D721Med (cell line): ENCODE results near the gene DCST2.
A peak's percentile ranks its signal among the peaks of the same experiment; 100 is the strongest.

Source experiments
- DNase-seq: peaks from one replicate; pipeline ENCODE4 v3.0.0; 2011; ENCODE audit warnings: low spot score; ENCODE audit not compliant: insufficient read length
- FAIRE-seq: peaks from 2 replicates; lab custom pipeline; 2011; peaks lifted over from hg19 to GRCh38; lab: Jason Lieb, UNC
- TF ChIP-seq, protein P1 (sequence below): IDR thresholded peaks from 2 replicates; pipeline ENCODE4 v1.5.1; 2012; ENCODE audit warnings: mild to moderate bottlenecking, control low read depth; ENCODE audit not compliant: insufficient read depth; ENCODE audit errors: missing control alignments

Gene DCST2

DNA sequence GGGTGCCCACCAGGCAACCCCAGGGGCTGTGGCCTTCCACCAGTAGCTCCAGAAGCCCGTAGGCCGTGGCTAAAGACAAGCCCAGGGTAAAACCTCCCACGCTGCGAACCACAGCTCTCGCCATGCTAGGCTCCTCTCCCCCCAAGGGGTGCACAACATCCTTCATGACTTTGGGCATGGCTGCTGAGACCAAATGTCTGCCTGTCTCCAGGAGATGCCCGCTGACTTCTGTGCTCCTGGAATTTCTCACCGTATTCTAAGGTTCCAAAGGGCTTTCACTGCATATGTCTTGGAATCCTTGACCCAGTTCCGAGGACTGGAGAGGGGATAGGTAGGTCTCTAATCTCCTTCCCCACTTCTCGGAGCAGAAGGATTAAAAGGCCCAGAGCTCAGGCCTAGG lies at the start of gene DCST2, which contains the start of gene DCST1:
Gene DCST2 (minus strand): TSS at position 258 of the 400 bp plus-strand sequence. CDS start 80 bp downstream, at position 178.
Gene DCST1 (plus strand): TSS at position 301 of the 400 bp plus-strand sequence. CDS start 213 bp downstream, outside the sequence.
- TF ChIP-seq, protein P1, sequence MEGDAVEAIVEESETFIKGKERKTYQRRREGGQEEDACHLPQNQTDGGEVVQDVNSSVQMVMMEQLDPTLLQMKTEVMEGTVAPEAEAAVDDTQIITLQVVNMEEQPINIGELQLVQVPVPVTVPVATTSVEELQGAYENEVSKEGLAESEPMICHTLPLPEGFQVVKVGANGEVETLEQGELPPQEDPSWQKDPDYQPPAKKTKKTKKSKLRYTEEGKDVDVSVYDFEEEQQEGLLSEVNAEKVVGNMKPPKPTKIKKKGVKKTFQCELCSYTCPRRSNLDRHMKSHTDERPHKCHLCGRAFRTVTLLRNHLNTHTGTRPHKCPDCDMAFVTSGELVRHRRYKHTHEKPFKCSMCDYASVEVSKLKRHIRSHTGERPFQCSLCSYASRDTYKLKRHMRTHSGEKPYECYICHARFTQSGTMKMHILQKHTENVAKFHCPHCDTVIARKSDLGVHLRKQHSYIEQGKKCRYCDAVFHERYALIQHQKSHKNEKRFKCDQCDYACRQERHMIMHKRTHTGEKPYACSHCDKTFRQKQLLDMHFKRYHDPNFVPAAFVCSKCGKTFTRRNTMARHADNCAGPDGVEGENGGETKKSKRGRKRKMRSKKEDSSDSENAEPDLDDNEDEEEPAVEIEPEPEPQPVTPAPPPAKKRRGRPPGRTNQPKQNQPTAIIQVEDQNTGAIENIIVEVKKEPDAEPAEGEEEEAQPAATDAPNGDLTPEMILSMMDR: no peak
- no peak for FAIRE-seq

DNA sequence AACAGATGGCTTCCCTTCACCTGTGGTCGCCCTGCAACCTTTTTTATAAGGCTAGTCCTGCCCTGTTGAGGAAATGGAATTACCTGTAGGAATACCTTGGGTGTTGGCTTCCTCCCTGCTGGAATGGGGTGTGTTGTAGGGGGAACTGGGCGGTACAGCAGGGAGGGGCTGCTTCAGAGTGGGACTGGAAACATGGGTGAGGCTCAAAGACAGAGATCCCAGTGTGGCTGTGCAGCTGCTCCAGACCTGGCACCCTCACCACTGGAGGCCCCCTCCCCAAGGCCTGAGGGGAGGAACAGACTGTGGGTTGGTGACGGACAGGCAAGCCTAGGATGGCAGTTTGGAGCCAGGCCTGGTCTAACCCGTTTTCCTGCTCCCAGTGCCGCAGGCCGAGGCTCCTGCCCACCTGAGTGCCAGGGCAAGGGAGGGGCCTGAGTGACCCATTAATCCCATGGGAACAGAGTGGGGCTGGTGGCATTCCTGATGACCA lies 49.5 kb upstream of the DCST2 start:
- FAIRE-seq (no peak), DNase-seq (no peak)
- TF ChIP-seq, protein P1: no peak

More for the DNA sequence above, at the start of gene DCST2, which contains the start of gene DCST1:
- no peak for DNase-seq

DNA sequence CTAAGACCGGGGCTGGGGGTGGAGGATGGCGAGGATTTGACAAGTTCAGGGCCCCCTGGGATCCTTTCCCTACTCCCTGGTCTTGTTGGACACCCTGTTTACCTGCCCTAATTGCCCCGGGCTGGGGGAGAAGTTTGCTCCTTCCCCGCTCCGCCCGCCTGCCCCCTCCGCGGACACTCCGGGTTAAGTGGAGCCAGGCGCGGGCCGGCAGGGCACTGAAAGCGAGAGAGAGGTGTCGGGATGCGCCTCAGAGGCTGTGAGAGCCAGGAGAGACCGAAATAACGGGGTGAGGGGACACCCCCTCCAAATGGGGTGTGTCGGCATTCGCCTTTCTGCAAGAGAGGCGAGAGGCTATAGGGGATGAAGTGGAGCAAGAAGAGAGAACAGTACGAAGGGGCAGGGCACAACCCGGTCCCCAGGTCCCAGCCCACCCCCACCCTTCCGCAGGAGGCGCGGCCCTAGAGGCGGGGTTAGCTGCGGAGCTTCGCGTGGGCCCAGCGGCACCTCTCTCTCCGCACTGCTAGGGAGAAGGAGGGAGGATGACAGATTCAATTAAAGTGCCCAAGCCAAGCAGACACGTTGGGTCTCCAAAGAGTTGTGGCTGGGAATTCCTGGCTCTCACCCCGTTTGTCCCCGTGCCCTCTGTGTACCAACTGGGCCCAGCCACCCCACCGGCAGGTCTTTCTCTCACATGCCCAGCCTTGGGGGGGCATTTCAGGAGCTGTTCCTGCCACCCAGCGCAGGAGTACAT lies 48.9 kb upstream of the DCST2 start:
- FAIRE-seq (no peak), DNase-seq (no peak)
- TF ChIP-seq, protein P1: no peak

DNA sequence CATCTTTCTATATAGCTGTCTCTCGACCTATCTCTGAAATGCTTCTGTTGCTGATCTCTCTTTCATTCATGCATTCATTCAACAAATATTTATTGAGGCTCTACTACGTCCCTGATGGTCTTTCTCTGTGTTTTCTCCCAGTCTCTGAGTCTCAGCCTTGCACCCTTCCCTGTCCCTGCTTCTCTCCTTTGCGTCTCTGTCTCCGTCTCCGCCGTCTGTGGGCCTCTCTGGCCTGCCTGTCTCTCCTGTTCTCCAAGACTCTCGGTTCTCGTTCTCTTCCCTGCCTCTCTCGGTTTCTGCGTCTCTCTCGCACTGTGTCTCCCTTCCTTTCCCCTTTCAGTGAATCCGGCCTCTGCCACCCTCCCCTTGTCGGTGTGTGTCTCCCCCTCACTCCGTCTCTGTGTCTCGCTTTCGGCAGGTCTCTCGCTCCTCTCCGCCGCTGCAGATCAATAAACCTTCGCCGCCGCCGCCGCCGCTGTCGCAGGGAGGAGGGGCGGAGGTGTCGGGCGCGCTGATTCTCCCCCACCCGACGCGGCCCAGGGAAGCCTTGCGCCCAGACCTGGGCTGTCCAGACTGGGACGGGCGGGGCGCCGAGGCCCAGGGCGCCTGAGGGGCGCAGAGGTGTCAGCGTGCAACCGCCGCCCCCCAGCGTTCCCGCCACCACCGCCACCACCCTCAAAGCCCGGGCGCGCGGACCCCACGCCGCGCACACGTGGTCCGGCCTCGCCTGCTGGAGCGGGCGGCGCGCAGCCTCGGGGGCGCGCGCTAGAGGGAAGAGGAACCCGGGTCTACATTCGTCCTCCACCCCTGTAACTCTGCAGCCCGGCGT lies 48.1 kb upstream of the DCST2 start:
- FAIRE-seq: no peak
- TF ChIP-seq, protein P1: no peak
- no peak for DNase-seq

DNA sequence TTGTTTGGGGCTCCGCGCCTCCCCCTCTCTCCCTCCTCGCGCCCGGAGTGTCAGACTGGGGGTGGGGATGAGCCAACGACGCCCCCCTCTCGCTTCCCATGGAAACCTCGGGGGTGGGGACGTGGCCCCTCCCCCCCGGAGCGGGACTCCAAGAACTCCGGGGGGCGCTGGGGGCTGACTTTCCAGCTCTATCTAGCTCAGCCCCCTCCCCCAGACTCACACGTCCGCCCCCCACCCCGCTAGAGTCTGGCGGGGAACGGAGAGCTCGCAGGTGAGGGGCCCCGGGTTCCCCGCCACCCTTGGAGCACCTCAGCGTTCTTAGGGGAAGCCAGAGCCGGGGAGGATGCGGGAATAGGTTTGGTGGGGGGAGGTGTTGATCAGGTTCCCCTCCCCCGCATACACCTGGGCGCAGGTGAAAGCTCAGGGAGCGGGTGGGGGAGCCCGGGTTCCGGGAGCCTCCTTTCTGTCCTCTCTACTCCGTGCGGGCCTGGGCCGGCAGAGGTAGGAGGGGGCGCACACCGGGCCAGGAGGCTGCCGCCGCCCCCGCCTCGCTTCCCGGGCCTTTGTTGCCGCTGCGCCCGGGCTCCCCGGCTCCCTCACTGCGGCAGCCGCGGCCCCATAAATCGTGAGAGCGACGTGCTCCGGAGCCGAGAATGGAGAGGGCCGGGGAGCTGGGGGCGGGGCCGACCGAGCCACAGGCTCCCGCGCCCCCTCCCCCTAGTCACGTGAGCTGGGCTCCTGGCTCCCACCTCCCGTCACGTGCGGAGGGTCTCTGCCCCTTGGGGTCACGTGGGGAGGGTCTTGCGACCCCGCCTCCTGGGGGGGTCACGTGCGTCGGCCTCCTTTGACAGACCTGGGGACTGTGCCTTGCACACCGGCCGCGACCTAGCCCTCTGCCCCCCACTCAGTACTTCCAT lies 47.0 kb upstream of the DCST2 start:
- DNase-seq: peak; percentile 82
- TF ChIP-seq, protein P1: no peak

DNA sequence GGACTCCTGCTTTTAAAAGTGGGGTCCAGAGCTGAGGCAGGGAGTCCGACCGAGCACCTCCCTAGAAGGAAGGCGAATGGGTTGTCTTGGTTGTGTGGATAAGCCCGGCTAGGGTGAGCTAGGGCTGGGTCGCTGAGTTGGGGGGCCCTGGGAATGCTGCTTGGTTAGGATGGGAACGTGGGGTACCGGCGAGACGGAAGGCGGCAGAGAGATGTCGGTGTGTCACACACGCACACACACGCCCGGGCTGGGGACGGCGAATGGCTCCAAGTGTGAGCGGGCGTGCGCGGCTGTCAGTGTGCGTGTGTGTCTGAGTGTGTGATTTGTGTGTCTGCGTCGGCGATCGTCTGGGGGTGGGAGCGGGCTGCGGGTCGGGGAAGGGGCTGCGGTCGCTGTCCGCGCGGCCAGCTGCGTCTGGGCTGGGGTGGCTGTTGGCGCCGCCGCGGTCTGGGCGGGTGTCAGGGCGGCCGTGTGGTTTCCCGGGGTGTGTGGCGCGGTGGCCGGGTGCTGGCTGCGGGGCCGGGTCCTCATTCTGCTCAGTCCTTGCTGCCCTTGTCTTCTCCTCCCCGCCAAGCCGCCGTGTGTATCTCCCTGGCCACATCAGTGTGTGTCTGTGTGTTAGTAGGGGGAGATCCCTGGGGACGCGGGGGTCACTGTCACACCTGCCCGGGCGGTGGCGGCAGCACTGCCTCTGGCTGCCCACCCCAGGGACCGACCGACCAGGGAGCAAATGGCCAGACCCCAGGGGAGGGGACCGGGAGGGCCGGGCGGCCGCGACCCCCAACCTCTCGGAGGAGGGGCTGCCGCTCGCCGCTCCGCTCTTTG lies 46.1 kb upstream of the DCST2 start:
- no peak for DNase-seq
- no peak for FAIRE-seq
- TF ChIP-seq, protein P1: no peak

More for the DNA sequence above, 47.0 kb upstream of the DCST2 start:
- no peak for FAIRE-seq
